ENCODE measurements around the gene CINP.

GRCh38 chr14:102341566-102341965, 21.1 kb downstream of the CINP start:
- TF ChIP-seq CTCF (IDR thresholded peaks at IDR 0.05) (no peak), POLR2A (IDR thresholded peaks at IDR 0.05) (no peak), POLR2AphosphoS5 (IDR thresholded peaks at IDR 0.05) (no peak)
